PC-9 (cell line): ENCODE data around the gene RMND5A. TPM values are rescaled to one million over a fixed set of nuclear protein-coding genes. Genes with fewer than 3 reads are reported as not detected.
A peak's percentile ranks its signal among the peaks of the same experiment; 100 is the strongest.
"Not testable (repeated sequence)": the region's sequence is repeated elsewhere in the genome, so short reads cannot be mapped to it uniquely, and the experiment has no call there.

ENCODE experiments used
- BruUV-seq: library from RNA; stranded (reverse); fragments of 400-500 nt; replicated peaks from 2 replicates; lab custom pipeline; 2021; lab: Mats Ljungman, UMichigan
- CTCF ChIA-PET: fragments of 300-600 bp; sonication (Branson Sonifier 250); formaldehyde crosslinking; loops from one replicate; lab custom pipeline; 2022; ENCODE audit warnings: antibody characterized with exemption; lab: Charles Lee
- POLR2A ChIA-PET: fragments of 300-600 bp; sonication (Branson Sonifier 250); formaldehyde crosslinking; loops from one replicate; lab custom pipeline; 2022; ENCODE audit warnings: antibody characterized with exemption; ENCODE audit not compliant: unreplicated experiment; lab: Charles Lee
- DNase-seq, 2 experiments: peaks; one replicate each; pipeline versions ENCODE4 v3.0.0 to v3.0.0-alpha.2; 2015 to 2022; ENCODE audit warnings: mixed read lengths in 1 of 2
- H2AFZ ChIP-seq: fragments of 200-600 bp; sonication (generic); 2 replicates; pipeline ENCODE4 v1.8.1; 2017; ENCODE audit warnings: antibody characterized with exemption
- H3F3A ChIP-seq: fragments of 200-600 bp; sonication (generic); 2 replicates; pipeline ENCODE4 v1.8.1; 2017; ENCODE audit warnings: antibody characterized with exemption, mild to moderate bottlenecking, low read depth; ENCODE audit not compliant: insufficient read depth
- H3K27ac ChIP-seq: fragments of 200-600 bp; sonication (generic); 2 replicates; pipeline ENCODE4 v1.6.1; 2016; ENCODE audit warnings: mixed run types
- H3K27me3 ChIP-seq: fragments of 200-600 bp; sonication (generic); 2 replicates; pipeline ENCODE4 v1.6.1; 2016; ENCODE audit warnings: low read depth, mixed run types; ENCODE audit not compliant: insufficient read depth
- H3K36me3 ChIP-seq: fragments of 200-600 bp; sonication (generic); 2 replicates; pipeline ENCODE4 v1.6.1; 2016; ENCODE audit warnings: low read depth, mixed run types
- H3K4me1 ChIP-seq: fragments of 200-600 bp; sonication (generic); replicated peaks from 2 replicates; pipeline ENCODE4 v1.6.1; 2016; ENCODE audit warnings: mixed run types; ENCODE audit not compliant: insufficient read depth
- H3K4me2 ChIP-seq: fragments of 200-600 bp; sonication (generic); 2 replicates; pipeline ENCODE4 v1.6.1; 2017; ENCODE audit warnings: mixed run types
- H3K4me3 ChIP-seq: fragments of 200-600 bp; sonication (generic); 2 replicates; pipeline ENCODE4 v1.6.1; 2016; ENCODE audit warnings: mixed run types
- H3K79me2 ChIP-seq: fragments of 200-600 bp; sonication (generic); 2 replicates; pipeline ENCODE4 v1.6.1; 2017; ENCODE audit warnings: low read depth, mixed run types
- H3K9me2 ChIP-seq: fragments of 200-600 bp; sonication (generic); 2 replicates; pipeline ENCODE4 v1.8.1; 2017; ENCODE audit warnings: mild to moderate bottlenecking; ENCODE audit not compliant: insufficient read depth
- H3K9me3 ChIP-seq: fragments of 200-600 bp; sonication (generic); 2 replicates; pipeline ENCODE4 v1.8.1; 2016; ENCODE audit warnings: low read depth; ENCODE audit not compliant: insufficient read depth
- H4K20me1 ChIP-seq: fragments of 200-600 bp; sonication (generic); 2 replicates; pipeline ENCODE4 v1.8.1; 2017; ENCODE audit not compliant: insufficient read depth
- intact Hi-C: fragments of 100-400 bp; cut with micrococcal nuclease; formaldehyde crosslinking; loops from one replicate; pipeline ENCODE4 v1.10.0; 2022; ENCODE audit not compliant: unreplicated experiment
- total RNA-seq: library from RNA; stranded (reverse); gene quantifications from 2 replicates; pipeline ENCODE4 v1.2.3, GENCODE V29; 2021

Gene RMND5A
- total RNA-seq, 1 experiment from 2014 or later: 39.3 TPM

- H3K36me3 ChIP-seq, H3K4me3 ChIP-seq, intact Hi-C loops, H3F3A ChIP-seq, H3K9me3 ChIP-seq, H3K79me2 ChIP-seq, H3K27ac ChIP-seq, H3K4me1 ChIP-seq, H2AFZ ChIP-seq, POLR2A ChIA-PET, H3K27me3 ChIP-seq, CTCF ChIA-PET, DNase-seq, H3K9me2 ChIP-seq, H4K20me1 ChIP-seq, H3K4me2 ChIP-seq: not testable (repeated sequence)
- TSS peak; percentile 11 for BruUV-seq
Observed at GRCh38 chr2:86732040-86732525, 12.0 kb downstream of the RMND5A start.

GRCh38 chr2:86732837-86733236 lies 12.7 kb downstream of the RMND5A start:
- H3K9me2 ChIP-seq, BruUV-seq, intact Hi-C loops, H3K4me1 ChIP-seq, H3F3A ChIP-seq, H3K79me2 ChIP-seq, CTCF ChIA-PET, H3K4me3 ChIP-seq, H3K27ac ChIP-seq, H3K27me3 ChIP-seq, H3K9me3 ChIP-seq, H2AFZ ChIP-seq, POLR2A ChIA-PET, H3K4me2 ChIP-seq, H3K36me3 ChIP-seq, H4K20me1 ChIP-seq, DNase-seq: not testable (repeated sequence)

GRCh38 chr2:86733528-86733927 lies 13.4 kb downstream of the RMND5A start:
- BruUV-seq, H3K4me2 ChIP-seq, H3K27me3 ChIP-seq, H3K9me2 ChIP-seq, POLR2A ChIA-PET, H3K9me3 ChIP-seq, H3K79me2 ChIP-seq, intact Hi-C loops, CTCF ChIA-PET, DNase-seq, H3K4me3 ChIP-seq, H2AFZ ChIP-seq, H3K36me3 ChIP-seq, H3K27ac ChIP-seq, H4K20me1 ChIP-seq, H3K4me1 ChIP-seq, H3F3A ChIP-seq: not testable (repeated sequence)

GRCh38 chr2:86734896-86735295 lies 14.8 kb downstream of the RMND5A start:
- H3K4me2 ChIP-seq, H4K20me1 ChIP-seq, H2AFZ ChIP-seq, H3K79me2 ChIP-seq, H3K27me3 ChIP-seq, H3K36me3 ChIP-seq, H3K4me3 ChIP-seq, POLR2A ChIA-PET, CTCF ChIA-PET, H3K9me2 ChIP-seq, H3K9me3 ChIP-seq, DNase-seq, H3K4me1 ChIP-seq, intact Hi-C loops, H3K27ac ChIP-seq, BruUV-seq, H3F3A ChIP-seq: not testable (repeated sequence)

- H3K4me3 ChIP-seq, H4K20me1 ChIP-seq, POLR2A ChIA-PET, H3K4me2 ChIP-seq, H2AFZ ChIP-seq, H3K79me2 ChIP-seq, H3K9me2 ChIP-seq, DNase-seq, H3K4me1 ChIP-seq, CTCF ChIA-PET, H3K9me3 ChIP-seq, H3F3A ChIP-seq, BruUV-seq, H3K27ac ChIP-seq, H3K36me3 ChIP-seq, intact Hi-C loops, H3K27me3 ChIP-seq: not testable (repeated sequence)
Observed at GRCh38 chr2:86739485-86739884, 19.4 kb downstream of the RMND5A start.

GRCh38 chr2:86739889-86740288 lies 19.8 kb downstream of the RMND5A start:
- H3K4me2 ChIP-seq, H3K27ac ChIP-seq: not testable (repeated sequence)

GRCh38 chr2:86741889-86742498 lies 21.9 kb downstream of the RMND5A start:
- H4K20me1 ChIP-seq, H3K9me2 ChIP-seq, CTCF ChIA-PET, POLR2A ChIA-PET, BruUV-seq, H3K4me3 ChIP-seq, H3K4me2 ChIP-seq, H3K4me1 ChIP-seq, H3F3A ChIP-seq, DNase-seq, H3K9me3 ChIP-seq, H3K27me3 ChIP-seq, H3K27ac ChIP-seq, H2AFZ ChIP-seq, intact Hi-C loops: not testable (repeated sequence)
- Histone ChIP-seq H3K79me2 (peaks cover 19% of the 10 kb centered on the region), H3K36me3 (peaks cover 18% of the 10 kb centered on the region; the same call in 1 of the 2 replicates)

More at GRCh38 chr2:86739889-86740288, 19.8 kb downstream of the RMND5A start:
- H3K4me1 ChIP-seq, H3K36me3 ChIP-seq, CTCF ChIA-PET, H4K20me1 ChIP-seq, H3K9me3 ChIP-seq, H3K79me2 ChIP-seq, DNase-seq, H3F3A ChIP-seq, H3K27me3 ChIP-seq, H3K4me3 ChIP-seq, POLR2A ChIA-PET, H3K9me2 ChIP-seq, intact Hi-C loops, BruUV-seq, H2AFZ ChIP-seq: not testable (repeated sequence)
